GM19025 (cell line): ENCODE data around the gene GABPB1.

Experiments
- ATAC-seq: cut with Tn5 transposase; IDR thresholded peaks from one replicate; pipeline ENCODE4 v1.9.1; 2021; ENCODE audit warnings: mild to moderate bottlenecking, low read depth, moderate library complexity; ENCODE audit not compliant: unreplicated experiment

The GABPB1 gene

GRCh38 chr15:50287324-50288116 is 67.5 kb downstream of the GABPB1 start:
- ATAC-seq, result no peak

DNA sequence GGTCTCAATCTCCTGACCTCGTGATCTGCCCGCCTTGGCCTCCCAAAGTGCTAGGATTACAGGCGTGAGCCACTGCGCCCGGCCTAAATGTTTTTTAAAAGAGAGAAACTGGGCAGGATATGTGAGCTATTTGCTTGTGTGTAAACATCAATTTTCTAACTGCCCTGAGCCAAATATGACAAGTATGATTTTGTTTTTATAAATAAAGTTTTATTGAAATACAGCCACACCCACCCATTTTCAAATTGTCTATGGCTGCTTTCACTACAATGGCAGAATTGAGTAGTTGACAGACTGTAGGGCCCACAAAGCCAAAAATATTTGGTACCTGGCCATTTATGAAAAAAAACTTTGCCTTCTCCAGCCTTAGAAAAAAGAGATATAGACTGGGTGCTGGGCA is 73.6 kb downstream of the GABPB1 start:
- ATAC-seq, result no peak

- ATAC-seq, result no peak
Observed at GRCh38 chr15:50280271-50280670, 74.7 kb downstream of the GABPB1 start.

GRCh38 chr15:50278496-50278895 is 76.5 kb downstream of the GABPB1 start:
- no peak for ATAC-seq

- no peak for ATAC-seq
Observed at GRCh38 chr15:50277370-50277769, 77.6 kb downstream of the GABPB1 start.

DNA sequence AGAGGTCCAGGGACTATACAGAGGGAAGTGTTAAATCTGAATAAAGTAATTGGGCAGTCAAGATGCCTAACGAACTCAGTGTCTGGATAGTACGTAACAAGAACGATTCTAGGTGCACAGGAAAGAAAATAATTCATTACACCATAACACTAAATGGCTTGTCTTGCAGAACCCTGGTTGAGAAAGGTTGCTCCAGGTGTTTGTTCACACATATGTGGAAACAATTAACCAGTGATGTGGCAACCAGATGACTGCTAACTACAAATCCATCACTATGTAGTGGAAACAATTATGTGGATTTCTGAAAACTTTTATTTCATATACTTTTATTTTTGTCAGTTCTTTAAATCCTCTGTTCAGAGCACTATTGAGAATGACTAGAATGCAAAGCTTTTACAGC is 79.1 kb downstream of the GABPB1 start:
- ATAC-seq, result no peak

- no peak for ATAC-seq
Observed at GRCh38 chr15:50275091-50275490, 79.9 kb downstream of the GABPB1 start.

GRCh38 chr15:50267577-50267976 is 87.4 kb downstream of the GABPB1 start:
- ATAC-seq, result no peak

DNA sequence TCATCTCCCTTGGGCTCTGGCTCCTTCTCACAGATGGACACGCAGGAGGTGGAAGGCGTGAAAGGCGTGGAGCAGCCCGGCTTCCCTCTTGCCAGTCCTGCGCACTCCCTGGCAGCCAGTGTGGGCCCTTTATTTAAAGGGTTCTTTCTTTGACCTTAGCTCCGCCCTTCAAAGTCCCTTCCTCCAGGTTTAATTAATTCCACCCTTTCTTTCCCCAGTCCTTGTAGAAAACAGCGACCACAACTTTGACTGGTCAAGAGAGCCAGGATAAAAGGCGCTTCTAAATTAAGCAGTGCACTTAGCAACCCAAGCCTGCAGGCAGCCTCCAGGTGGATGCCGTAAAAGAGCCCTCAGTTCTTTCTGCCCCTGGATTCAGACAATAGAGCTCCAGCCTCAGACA is 89.4 kb downstream of the GABPB1 start, which contains the start of gene HDC:
Gene HDC (minus strand): TSS at position 107 of the 400 bp plus-strand sequence. CDS start 103 bp downstream, at position 4.
- ATAC-seq, result no peak

GRCh38 chr15:50262533-50262932 is 92.5 kb downstream of the GABPB1 start:
- ATAC-seq, result no peak

DNA sequence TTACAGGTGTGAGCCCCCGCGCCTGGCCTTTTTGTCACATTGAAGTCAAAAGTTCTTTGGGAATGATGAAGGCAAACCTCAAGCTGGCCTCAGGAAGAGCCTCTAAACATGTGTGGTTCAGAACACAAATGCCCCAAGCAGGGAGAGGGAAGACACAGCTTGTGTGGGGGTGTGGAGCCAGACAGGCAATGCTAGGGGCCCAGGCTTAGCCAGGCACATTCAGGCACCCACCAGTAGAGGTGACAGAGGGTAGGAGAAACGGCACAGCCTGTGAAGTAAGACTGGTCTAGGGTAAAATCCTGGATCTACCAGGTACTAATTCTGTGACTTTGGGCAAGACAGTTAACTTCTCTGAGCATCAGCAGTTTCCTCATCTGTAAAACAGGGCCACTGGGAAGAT is 93.0 kb downstream of the GABPB1 start:
- ATAC-seq, result no peak

GRCh38 chr15:50260969-50261496 is 94.0 kb downstream of the GABPB1 start:
- ATAC-seq, result peak; percentile 40

GRCh38 chr15:50259276-50259675 is 95.7 kb downstream of the GABPB1 start:
- no peak for ATAC-seq

GRCh38 chr15:50257924-50258323 is 97.1 kb downstream of the GABPB1 start:
- ATAC-seq, result no peak

DNA sequence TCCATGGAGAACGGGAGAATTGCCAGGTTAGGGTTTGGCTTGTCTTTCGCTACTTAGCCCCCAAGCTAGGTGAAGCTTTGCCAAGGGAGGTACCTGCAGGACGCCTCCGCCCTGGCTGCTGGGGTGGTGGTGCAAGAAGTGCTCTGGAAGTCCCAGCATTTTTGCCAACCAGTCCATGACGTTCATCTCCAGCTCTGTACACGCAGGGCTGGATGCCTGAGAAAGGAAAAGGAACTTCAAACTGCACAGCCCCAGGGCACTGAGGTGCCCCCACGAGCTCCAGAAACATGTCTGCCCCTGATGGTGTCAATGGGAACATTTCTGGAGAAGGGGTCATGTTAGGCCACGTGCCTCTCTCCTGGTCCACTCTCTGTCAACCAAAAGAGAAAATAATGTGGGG is 97.7 kb downstream of the GABPB1 start:
- no peak for ATAC-seq

DNA sequence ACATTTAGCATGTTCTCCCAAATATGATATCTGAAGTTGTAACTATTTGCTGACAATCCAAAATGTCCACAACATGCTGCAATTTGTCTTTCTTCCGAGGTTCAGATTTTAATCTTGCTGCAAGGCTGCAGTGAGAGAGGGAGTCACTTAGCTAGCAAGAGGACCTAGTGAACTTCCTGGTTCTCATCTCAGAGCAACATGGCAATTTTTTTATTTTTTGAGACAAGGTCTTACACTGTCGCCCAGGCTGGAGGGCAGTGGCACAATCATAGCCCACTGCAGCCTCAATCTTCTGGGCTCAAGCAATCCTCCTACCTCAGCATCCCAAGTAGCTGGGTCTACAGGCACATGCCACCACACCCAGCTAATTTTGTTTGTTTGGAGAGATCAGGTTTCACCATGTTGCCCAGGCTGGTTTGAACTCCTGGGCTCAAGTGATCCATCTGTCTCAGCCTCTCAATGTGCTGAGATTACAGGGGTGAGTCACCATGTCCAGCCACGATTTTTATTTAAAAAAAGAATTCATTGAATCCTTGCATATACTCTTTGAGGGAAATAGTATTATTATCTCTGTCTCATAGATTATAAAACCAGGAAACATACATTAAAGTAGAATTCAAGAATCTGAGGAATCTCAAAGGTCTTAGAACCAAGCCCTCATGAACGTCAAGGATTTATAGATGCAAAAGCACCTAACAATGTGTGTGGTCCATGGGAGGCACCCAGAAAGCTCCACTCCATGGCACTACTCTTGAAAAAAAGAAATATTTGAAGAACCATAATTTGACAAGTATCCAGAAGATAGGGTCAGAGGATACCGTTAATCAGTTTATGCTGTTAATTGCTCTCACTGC is 98.6 kb downstream of the GABPB1 start:
- ATAC-seq, result no peak

DNA sequence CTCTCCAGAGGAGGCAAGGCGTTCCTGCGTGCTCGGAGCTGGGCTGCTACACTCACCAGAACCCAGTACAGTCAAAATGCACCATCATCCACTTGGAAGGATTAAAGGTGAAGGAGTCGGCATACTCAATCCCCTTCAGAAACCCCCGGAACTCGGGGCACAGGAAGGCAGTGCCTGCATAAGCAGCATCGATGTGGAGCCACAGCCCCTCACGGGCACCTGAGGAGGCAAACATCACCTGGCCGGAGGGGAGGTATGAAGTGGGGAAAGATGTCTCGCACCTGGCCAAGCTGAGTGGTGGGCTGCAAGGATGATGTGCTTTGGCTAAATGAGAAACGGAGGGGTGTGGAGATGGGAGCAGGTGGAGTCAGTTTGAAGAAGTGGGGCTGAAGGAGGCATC is 102.4 kb downstream of the GABPB1 start:
- ATAC-seq, result no peak

- no peak for ATAC-seq
Observed at GRCh38 chr15:50251638-50252182, 103.3 kb downstream of the GABPB1 start.

DNA sequence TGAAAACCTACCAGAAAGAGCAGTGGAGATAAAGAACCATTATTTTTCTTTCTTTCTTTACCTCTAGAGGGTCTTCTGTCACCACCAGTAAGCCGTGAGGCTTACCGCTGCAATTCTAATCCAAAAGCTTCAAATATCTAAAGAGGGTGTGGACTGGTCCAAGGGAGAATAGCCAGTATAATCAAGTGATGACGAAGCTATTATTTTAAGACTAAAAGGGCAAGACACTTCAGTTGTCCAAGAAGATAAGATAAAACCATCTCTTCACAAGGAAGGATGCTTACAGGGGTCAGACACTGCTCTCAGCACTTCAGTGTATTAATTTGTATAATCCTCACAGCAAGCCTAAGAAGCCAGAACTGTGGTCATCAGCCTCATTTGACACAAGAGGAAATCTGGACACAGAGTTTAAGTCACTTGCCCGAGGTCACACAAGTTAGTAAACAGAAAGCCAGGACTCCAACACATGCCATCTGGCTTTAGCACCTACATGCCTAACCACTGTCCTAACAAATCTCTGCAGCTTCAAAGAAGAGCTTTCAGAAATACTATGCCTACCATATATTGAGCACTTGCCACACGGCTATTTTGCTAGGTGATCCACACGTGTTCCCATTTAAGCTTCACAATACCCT is 104.1 kb downstream of the GABPB1 start:
- no peak for ATAC-seq

DNA sequence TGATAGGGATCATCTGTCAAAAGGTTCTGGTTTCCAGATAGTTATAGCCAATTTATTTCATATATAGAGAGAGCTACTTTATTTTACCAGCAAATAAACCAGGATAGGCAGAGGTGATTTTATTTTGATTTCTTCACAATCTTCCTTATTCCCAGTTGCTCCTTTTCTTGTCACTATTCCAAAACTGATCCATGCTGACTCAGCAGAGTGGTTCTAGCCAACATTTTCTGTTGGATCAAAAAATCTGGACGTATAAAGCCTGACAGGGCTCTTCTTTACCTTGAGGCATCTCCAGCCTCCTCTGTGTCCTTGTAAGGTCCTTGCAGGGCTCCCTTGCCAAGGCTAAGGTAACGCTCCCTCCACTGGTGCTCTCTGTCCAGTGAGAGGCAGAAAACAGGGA is 105.3 kb downstream of the GABPB1 start:
- no peak for ATAC-seq
